ENCODE results near the gene ARHGAP31.
"Not testable (repeated sequence)": the region's sequence is repeated elsewhere in the genome, so short reads cannot be mapped to it uniquely, and the experiment has no call there.

ARHGAP31 gene

GRCh38 chr3:119293871-119294695, at the start of gene ARHGAP31:
Gene ARHGAP31 (plus strand): TSS chr3:119294383. CDS start chr3:119294905, 522 bp downstream.
- DNase-seq (ENCODE audit: low spot score) = peak; percentile 14

- DNase-seq (ENCODE audit: low spot score) = no peak
Observed at GRCh38 chr3:119245778-119246177, 48.4 kb upstream of the ARHGAP31 start.

- no peak for DNase-seq (ENCODE audit: low spot score)
Observed at GRCh38 chr3:119255214-119255613, 39.0 kb upstream of the ARHGAP31 start.

- no peak for DNase-seq (ENCODE audit: low spot score)
Observed at GRCh38 chr3:119257111-119257510, 37.1 kb upstream of the ARHGAP31 start.

- no peak for DNase-seq (ENCODE audit: low spot score)
Observed at GRCh38 chr3:119257654-119258410, 36.4 kb upstream of the ARHGAP31 start.

- no peak for DNase-seq (ENCODE audit: low spot score)
Observed at GRCh38 chr3:119258915-119259314, 35.3 kb upstream of the ARHGAP31 start.

- no peak for DNase-seq (ENCODE audit: low spot score)
Observed at GRCh38 chr3:119259821-119260220, 34.4 kb upstream of the ARHGAP31 start.

GRCh38 chr3:119261055-119261454, 33.1 kb upstream of the ARHGAP31 start:
- DNase-seq (ENCODE audit: low spot score) = no peak

GRCh38 chr3:119270212-119270611, 24.0 kb upstream of the ARHGAP31 start:
- not testable (repeated sequence) for DNase-seq (ENCODE audit: low spot score)

GRCh38 chr3:119276680-119277079, 17.5 kb upstream of the ARHGAP31 start:
- no peak for DNase-seq (ENCODE audit: low spot score)

GRCh38 chr3:119279101-119279554, 15.1 kb upstream of the ARHGAP31 start:
- no peak for DNase-seq (ENCODE audit: low spot score)

GRCh38 chr3:119279584-119280243, 14.5 kb upstream of the ARHGAP31 start:
- no peak for DNase-seq (ENCODE audit: low spot score)

GRCh38 chr3:119288669-119289403, 5.3 kb upstream of the ARHGAP31 start:
- no peak for DNase-seq (ENCODE audit: low spot score)

- DNase-seq (ENCODE audit: low spot score) = no peak
Observed at GRCh38 chr3:119289404-119289770, 4.8 kb upstream of the ARHGAP31 start.

- DNase-seq (ENCODE audit: low spot score) = no peak
Observed at GRCh38 chr3:119290613-119291012, 3.6 kb upstream of the ARHGAP31 start.

GRCh38 chr3:119291062-119291700, 3.0 kb upstream of the ARHGAP31 start:
- DNase-seq (ENCODE audit: low spot score) = no peak

- no peak for DNase-seq (ENCODE audit: low spot score)
Observed at GRCh38 chr3:119292666-119293065, 1.5 kb upstream of the ARHGAP31 start.

- DNase-seq (ENCODE audit: low spot score) = no peak
Observed at GRCh38 chr3:119293105-119293870, 895 bp upstream of the ARHGAP31 start.

- DNase-seq (ENCODE audit: low spot score) = no peak
Observed at GRCh38 chr3:119294696-119295671, 801 bp downstream of the ARHGAP31 start.

Data from hematopoietic multipotent progenitor cell treated with erythropoietin and hydrocortisone succinate and interleukin-3 and kit ligand, for 15 days (in vitro differentiated cells).